Measurements from ENCODE around the gene ADNP. TPM values are rescaled to one million over a fixed set of nuclear protein-coding genes. Genes with fewer than 3 reads are reported as not detected.

ADNP gene
- total and polyA plus RNA-seq, 2 donors from 2014 or later: 32.0 to 66.7 TPM

DNA sequence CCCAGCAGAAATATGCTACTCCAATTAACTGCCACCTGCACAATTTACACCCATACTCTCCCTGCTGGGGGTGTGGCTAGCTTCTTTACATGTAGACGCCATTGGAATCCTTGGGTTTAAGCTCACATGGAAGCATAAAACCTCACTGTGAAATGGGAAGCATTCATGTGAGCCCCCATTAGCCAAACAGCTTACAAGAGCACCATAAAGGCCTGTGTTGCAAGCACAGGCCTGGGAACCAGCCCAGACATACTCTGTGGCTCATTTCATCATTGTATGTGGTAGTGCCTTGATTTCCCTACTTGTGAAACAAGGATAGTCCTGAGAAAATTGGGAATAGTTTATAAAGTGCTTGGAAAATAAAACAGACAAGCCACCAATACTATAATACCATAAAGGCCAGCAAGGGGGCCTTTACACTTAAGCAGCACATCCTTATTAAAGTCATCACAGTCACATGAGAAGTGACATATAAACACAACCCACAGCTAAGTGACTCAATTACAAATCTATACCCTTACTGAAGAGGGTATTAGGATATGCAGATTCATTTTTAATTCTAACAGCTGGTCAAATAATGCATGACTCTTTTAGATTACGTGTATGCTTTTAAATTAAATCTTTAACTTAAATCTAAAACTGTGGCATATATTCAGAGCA lies 6.8 kb downstream of the ADNP start:
- Histone ChIP-seq H3K36me3 (ENCODE audit: control insufficient read depth in 2 of 3, insufficient read depth in 3 of 3, low read length in 3 of 3) (no peaks in the 10 kb centered on the region), H3K9ac (ENCODE audit: low read length in 3 of 3) (no peak overlapping the region), H3K4me1 (ENCODE audit: control insufficient read depth in 2 of 3, insufficient read depth in 2 of 3, low read depth in 1 of 3, low read length in 3 of 3) (peaks cover 3 to 15% (median 12%) of the 10 kb centered on the region in 3 donors), H3K27me3 (ENCODE audit: control insufficient read depth, insufficient read depth, low read length) (no peaks in the 10 kb centered on the region), H3K9me3 (ENCODE audit: control insufficient read depth in 2 of 3, insufficient read depth in 1 of 3, low read length in 3 of 3) (no peaks in the 10 kb centered on the region), H3K4me3 (ENCODE audit: low read length in 3 of 3) (no peak overlapping the region), H3K27ac (ENCODE audit: low read depth in 2 of 2, low read length in 2 of 2) (no peak overlapping the region)
- no peak for TF ChIP-seq CTCF (IDR thresholded peaks at IDR 0.05; ENCODE audit: borderline replicate concordance, extremely low read depth, insufficient read depth)
- no peak for FAIRE-seq
- no peak for DNase-seq
- intact Hi-C loops (cut with DNase I): loop anchor here (10.0 kb wide), 2 partner anchors 60 to 130 kb away; partner anchors contain the start of gene BCAS4

GRCh38 chr20:50921803-50922501 lies 9.3 kb downstream of the ADNP start:
- Histone ChIP-seq H3K36me3 (ENCODE audit: control insufficient read depth in 2 of 3, insufficient read depth in 3 of 3, low read length in 3 of 3) (no peaks in the 10 kb centered on the region), H3K9me3 (ENCODE audit: control insufficient read depth in 2 of 3, insufficient read depth in 1 of 3, low read length in 3 of 3) (no peaks in the 10 kb centered on the region), H3K9ac (ENCODE audit: low read length in 3 of 3) (no peak overlapping the region), H3K27me3 (ENCODE audit: control insufficient read depth, insufficient read depth, low read length) (no peaks in the 10 kb centered on the region), H3K27ac (ENCODE audit: low read depth in 2 of 2, low read length in 2 of 2) (no peak overlapping the region), H3K4me1 (ENCODE audit: control insufficient read depth in 2 of 3, insufficient read depth in 2 of 3, low read depth in 1 of 3, low read length in 3 of 3) (peaks cover 0 to 21% (median 9%) of the 10 kb centered on the region in 3 donors), H3K4me3 (ENCODE audit: low read length in 3 of 3) (no peak overlapping the region)
- intact Hi-C loops (cut with DNase I): loop anchor here (10.0 kb wide), 2 partner anchors 57 to 127 kb away; partner anchors contain the start of gene BCAS4
- TF ChIP-seq CTCF (IDR thresholded peaks at IDR 0.05; ENCODE audit: borderline replicate concordance, extremely low read depth, insufficient read depth): no peak
- no peak for DNase-seq
- FAIRE-seq: no peak

- no peak overlapping the region for H3K9ac ChIP-seq (ENCODE audit: low read length in 3 of 3)
- FAIRE-seq: no peak
Observed at GRCh38 chr20:50920997-50921396, 10.2 kb downstream of the ADNP start.

More at GRCh38 chr20:50920997-50921396, 10.2 kb downstream of the ADNP start:
- Histone ChIP-seq H3K4me3 (ENCODE audit: low read length in 3 of 3) (no peak overlapping the region), H3K36me3 (ENCODE audit: control insufficient read depth in 2 of 3, insufficient read depth in 3 of 3, low read length in 3 of 3) (no peaks in the 10 kb centered on the region), H3K4me1 (ENCODE audit: control insufficient read depth in 2 of 3, insufficient read depth in 2 of 3, low read depth in 1 of 3, low read length in 3 of 3) (peaks cover 0 to 21% (median 14%) of the 10 kb centered on the region in 3 donors), H3K27me3 (ENCODE audit: control insufficient read depth, insufficient read depth, low read length) (no peaks in the 10 kb centered on the region), H3K27ac (ENCODE audit: low read depth in 2 of 2, low read length in 2 of 2) (no peak overlapping the region), H3K9me3 (ENCODE audit: control insufficient read depth in 2 of 3, insufficient read depth in 1 of 3, low read length in 3 of 3) (no peaks in the 10 kb centered on the region)
- no peak for DNase-seq
- intact Hi-C loops (cut with DNase I): loop anchor here (10.0 kb wide), 2 partner anchors 56 to 126 kb away; partner anchors contain the start of gene BCAS4
- no peak for TF ChIP-seq CTCF (IDR thresholded peaks at IDR 0.05; ENCODE audit: borderline replicate concordance, extremely low read depth, insufficient read depth)
